ENCODE results near the gene TBKBP1. TPM values are rescaled to one million over a fixed set of nuclear protein-coding genes. Genes with fewer than 3 reads are reported as not detected.

TBKBP1 gene
- total RNA-seq, 1 experiment from 2014 or later: 9.0 TPM

DNA sequence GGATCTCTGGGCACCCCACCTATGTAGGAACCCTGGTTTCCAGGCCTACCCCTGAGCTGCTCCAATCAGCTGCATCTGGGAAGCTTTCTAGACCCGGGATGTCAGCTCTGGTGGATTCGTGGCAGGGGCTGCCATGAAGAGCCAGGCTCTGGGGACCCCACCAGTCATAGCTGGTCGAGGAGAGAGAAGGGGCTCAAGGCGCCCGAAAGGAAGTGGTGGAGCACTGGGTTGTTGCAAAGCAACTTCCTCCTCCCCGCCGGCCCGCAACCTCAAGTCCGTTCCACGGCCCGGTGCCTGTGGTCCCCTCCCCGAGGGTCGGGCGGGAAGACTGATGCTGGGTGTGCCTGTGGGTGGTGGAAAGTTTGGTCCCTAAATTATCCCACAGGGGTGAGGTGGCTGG is 10.2 kb downstream of the TBKBP1 start:
- Histone ChIP-seq H3F3A (ENCODE audit: low read length, unreplicated experiment) (no peaks in the 10 kb centered on the region), H3K27me3 (ENCODE audit: low read length) (no peaks in the 10 kb centered on the region), H3K9me2 (replicated peaks; ENCODE audit: low read length) (no peaks in the 10 kb centered on the region), H3K4me2 (ENCODE audit: low read length) (no peak overlapping the region), H3K36me3 (ENCODE audit: low read depth, low read length) (no peaks in the 10 kb centered on the region), H3K9me3 (ENCODE audit: low read length) (no peaks in the 10 kb centered on the region), H3K9ac (ENCODE audit: low read length) (no peak overlapping the region), H3K27ac (ENCODE audit: low read length) (no peak overlapping the region), H3K79me2 (ENCODE audit: low read length) (no peaks in the 10 kb centered on the region), H2AFZ (ENCODE audit: low read length) (no peak overlapping the region), H3K4me3 (ENCODE audit: low read length) (no peak overlapping the region), H3K4me1 (ENCODE audit: insufficient read depth, low read length) (no peaks in the 10 kb centered on the region), H4K20me1 (ENCODE audit: low read length) (no peaks in the 10 kb centered on the region)
- BruUV-seq (replicated peaks): no TSS peak
- ATAC-seq: no peak
- ChIA-PET CTCF (no interaction called here), POLR2A (ENCODE audit: unreplicated experiment) (no interaction called here)
- TF ChIP-seq EZH2 (IDR thresholded peaks at IDR 0.05; ENCODE audit: low read length, unreplicated experiment) (no peak), EZH2phosphoT487 (IDR thresholded peaks at IDR 0.05; ENCODE audit: borderline replicate concordance, low read length) (no peak)
- TF ChIP-seq, protein P1, sequence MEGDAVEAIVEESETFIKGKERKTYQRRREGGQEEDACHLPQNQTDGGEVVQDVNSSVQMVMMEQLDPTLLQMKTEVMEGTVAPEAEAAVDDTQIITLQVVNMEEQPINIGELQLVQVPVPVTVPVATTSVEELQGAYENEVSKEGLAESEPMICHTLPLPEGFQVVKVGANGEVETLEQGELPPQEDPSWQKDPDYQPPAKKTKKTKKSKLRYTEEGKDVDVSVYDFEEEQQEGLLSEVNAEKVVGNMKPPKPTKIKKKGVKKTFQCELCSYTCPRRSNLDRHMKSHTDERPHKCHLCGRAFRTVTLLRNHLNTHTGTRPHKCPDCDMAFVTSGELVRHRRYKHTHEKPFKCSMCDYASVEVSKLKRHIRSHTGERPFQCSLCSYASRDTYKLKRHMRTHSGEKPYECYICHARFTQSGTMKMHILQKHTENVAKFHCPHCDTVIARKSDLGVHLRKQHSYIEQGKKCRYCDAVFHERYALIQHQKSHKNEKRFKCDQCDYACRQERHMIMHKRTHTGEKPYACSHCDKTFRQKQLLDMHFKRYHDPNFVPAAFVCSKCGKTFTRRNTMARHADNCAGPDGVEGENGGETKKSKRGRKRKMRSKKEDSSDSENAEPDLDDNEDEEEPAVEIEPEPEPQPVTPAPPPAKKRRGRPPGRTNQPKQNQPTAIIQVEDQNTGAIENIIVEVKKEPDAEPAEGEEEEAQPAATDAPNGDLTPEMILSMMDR (conservative IDR thresholded peaks at IDR 0.05; ENCODE audit: low read depth, low read length): no peak
- intact Hi-C loops (cut with micrococcal nuclease): no loop called here
- no peak for DNase-seq

DNA sequence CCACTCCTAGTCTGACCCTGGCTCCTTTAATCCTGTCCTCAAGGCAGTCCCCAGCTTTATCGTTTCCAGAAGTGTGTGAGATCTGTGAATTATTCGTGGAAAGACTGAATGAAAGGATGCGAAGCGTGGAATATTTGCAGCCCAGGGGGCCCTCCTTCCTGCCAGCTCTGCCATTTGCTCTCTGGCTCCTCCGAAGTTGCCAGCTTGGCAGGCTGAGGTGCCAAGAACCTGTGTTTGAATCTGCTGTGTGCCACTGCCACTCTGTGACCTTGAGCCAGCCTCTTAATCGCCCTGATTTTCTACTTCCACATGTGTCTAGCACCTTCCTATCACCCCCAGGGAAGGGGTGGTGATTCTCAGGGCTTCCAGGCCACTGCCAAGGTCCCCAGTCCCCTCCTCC is 10.8 kb downstream of the TBKBP1 start:
- H3K27me3 ChIP-seq (ENCODE audit: low read length): no peaks in the 10 kb centered on the region
- ChIA-PET CTCF (no interaction called here), POLR2A (ENCODE audit: unreplicated experiment) (no interaction called here)
- BruUV-seq (replicated peaks): no TSS peak
- H3K4me1 ChIP-seq (ENCODE audit: insufficient read depth, low read length): no peaks in the 10 kb centered on the region
- ATAC-seq (no peak), DNase-seq (no peak)
- no peaks in the 10 kb centered on the region for H3K79me2 ChIP-seq (ENCODE audit: low read length)
- no peaks in the 10 kb centered on the region for H3K9me2 ChIP-seq (replicated peaks; ENCODE audit: low read length)
- intact Hi-C loops (cut with micrococcal nuclease): no loop called here
- no peaks in the 10 kb centered on the region for H3K9me3 ChIP-seq (ENCODE audit: low read length)
- TF ChIP-seq, protein P1 (conservative IDR thresholded peaks at IDR 0.05; ENCODE audit: low read depth, low read length): no peak
- TF ChIP-seq EZH2phosphoT487 (IDR thresholded peaks at IDR 0.05; ENCODE audit: borderline replicate concordance, low read length) (no peak), EZH2 (IDR thresholded peaks at IDR 0.05; ENCODE audit: low read length, unreplicated experiment) (no peak)
- no peak overlapping the region for H3K9ac ChIP-seq (ENCODE audit: low read length)
- no peaks in the 10 kb centered on the region for H3F3A ChIP-seq (ENCODE audit: low read length, unreplicated experiment)
- H3K36me3 ChIP-seq (ENCODE audit: low read depth, low read length): no peaks in the 10 kb centered on the region
- H4K20me1 ChIP-seq (ENCODE audit: low read length): no peaks in the 10 kb centered on the region
- H3K27ac ChIP-seq (ENCODE audit: low read length): no peak overlapping the region
- no peak overlapping the region for H3K4me3 ChIP-seq (ENCODE audit: low read length)
- no peak overlapping the region for H3K4me2 ChIP-seq (ENCODE audit: low read length)
- no peak overlapping the region for H2AFZ ChIP-seq (ENCODE audit: low read length)

DNA sequence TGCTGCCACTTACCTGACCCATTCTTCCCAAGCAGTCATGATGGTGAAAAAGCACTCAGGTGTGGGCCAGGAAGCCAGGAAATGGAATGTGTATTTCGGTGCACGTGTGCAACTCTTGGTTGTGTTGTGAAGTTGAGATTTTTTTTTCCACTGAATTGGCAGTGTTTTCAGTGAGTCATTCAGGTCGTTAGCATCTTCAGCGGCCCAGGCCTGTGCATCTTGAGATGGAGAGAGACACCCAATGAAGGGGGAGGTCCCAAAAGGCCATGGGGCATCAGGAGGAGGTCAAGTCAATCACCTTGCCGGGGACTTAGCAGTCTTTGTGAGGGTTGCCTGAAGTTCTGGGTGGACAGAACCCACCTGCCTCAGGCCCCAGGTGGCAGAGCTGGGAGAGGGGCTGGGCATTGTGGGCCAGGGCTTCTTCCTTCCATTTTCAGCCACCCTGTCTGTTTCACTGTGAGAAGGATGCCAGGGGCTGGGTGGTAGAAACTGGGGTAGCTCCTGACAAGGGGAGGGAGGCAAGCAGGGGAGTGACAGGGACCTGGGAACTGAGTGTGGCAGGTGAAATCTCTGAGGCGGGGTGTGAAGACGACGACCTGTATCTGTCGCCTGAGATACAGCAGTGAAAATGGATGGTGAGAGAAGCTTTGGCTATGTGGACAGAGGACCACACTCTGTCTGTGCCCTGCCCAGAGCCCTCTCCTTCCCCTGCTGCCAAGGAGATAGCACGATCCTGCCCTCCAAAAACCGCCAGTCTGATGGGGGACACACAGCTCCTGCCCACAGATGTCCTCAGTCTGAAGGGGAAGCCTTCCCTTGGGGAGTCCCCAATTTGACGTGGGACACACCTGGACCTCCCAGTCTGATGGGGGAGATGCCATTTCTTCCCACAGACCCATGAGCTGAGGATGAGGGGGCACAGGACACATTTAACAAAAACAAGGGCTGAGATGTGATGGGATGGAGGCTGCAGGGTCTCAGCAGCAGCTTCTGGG is 11.9 kb downstream of the TBKBP1 start:
- H3K36me3 ChIP-seq (ENCODE audit: low read depth, low read length): no peaks in the 10 kb centered on the region
- no peaks in the 10 kb centered on the region for H4K20me1 ChIP-seq (ENCODE audit: low read length)
- ChIA-PET CTCF (no interaction called here), POLR2A (ENCODE audit: unreplicated experiment) (no interaction called here)
- no peak for DNase-seq
- no peak overlapping the region for H3K9ac ChIP-seq (ENCODE audit: low read length)
- ATAC-seq: no peak
- no peak overlapping the region for H3K27ac ChIP-seq (ENCODE audit: low read length)
- no peaks in the 10 kb centered on the region for H3F3A ChIP-seq (ENCODE audit: low read length, unreplicated experiment)
- BruUV-seq (replicated peaks): no TSS peak
- no peak overlapping the region for H3K4me3 ChIP-seq (ENCODE audit: low read length)
- no peaks in the 10 kb centered on the region for H3K9me2 ChIP-seq (replicated peaks; ENCODE audit: low read length)
- no peaks in the 10 kb centered on the region for H3K9me3 ChIP-seq (ENCODE audit: low read length)
- H3K79me2 ChIP-seq (ENCODE audit: low read length): no peaks in the 10 kb centered on the region
- TF ChIP-seq, protein P1 (conservative IDR thresholded peaks at IDR 0.05; ENCODE audit: low read depth, low read length): no peak
- no peak for TF ChIP-seq EZH2 (IDR thresholded peaks at IDR 0.05; ENCODE audit: low read length, unreplicated experiment)
- no peak overlapping the region for H2AFZ ChIP-seq (ENCODE audit: low read length)
- no peak overlapping the region for H3K4me2 ChIP-seq (ENCODE audit: low read length)
- no peaks in the 10 kb centered on the region for H3K27me3 ChIP-seq (ENCODE audit: low read length)
- intact Hi-C loops (cut with micrococcal nuclease): no loop called here
- no peaks in the 10 kb centered on the region for H3K4me1 ChIP-seq (ENCODE audit: insufficient read depth, low read length)

All from PC-3 (cell line).